Liver (tissue), 9 donors: ENCODE results near the gene CXCL16. TPM values are rescaled to one million over a fixed set of nuclear protein-coding genes. Genes with fewer than 3 reads are reported as not detected.
A peak's percentile ranks its signal among the peaks of the same experiment; 100 is the strongest.

Experiments
- DNase-seq: peaks from one replicate; pipeline ENCODE4 v3.0.0-alpha.2; 2017; ENCODE audit warnings: low spot score
- H3K27ac ChIP-seq, 2 donors: one replicate each; pipeline ENCODE4 v1.7.0; 2013; ENCODE audit warnings: inconsistent platforms in 2 of 2, low read length in 2 of 2, control low read depth in 1 of 2, low read depth in 1 of 2, mild to moderate bottlenecking in 1 of 2
- H3K27me3 ChIP-seq, 4 donors: one replicate each; pipeline versions ENCODE4 v1.6.1 to v1.7.0; 2013; ENCODE audit warnings: low read length in 3 of 4, inconsistent platforms in 1 of 4, mild to moderate bottlenecking in 1 of 4, moderate library complexity in 1 of 4; ENCODE audit not compliant: control insufficient read depth in 4 of 4, insufficient read depth in 4 of 4
- H3K36me3 ChIP-seq, 4 donors: one replicate each; pipeline versions ENCODE4 v1.6.1 to v1.7.0; 2013; ENCODE audit warnings: low read length in 3 of 4, mild to moderate bottlenecking in 3 of 4, low read depth in 1 of 4, moderate library complexity in 1 of 4; ENCODE audit not compliant: control insufficient read depth in 4 of 4, insufficient read depth in 3 of 4
- H3K4me1 ChIP-seq, 4 donors: one replicate each; pipeline versions ENCODE4 v1.6.1 to v1.7.0; 2013; ENCODE audit warnings: low read length in 3 of 4, mild to moderate bottlenecking in 3 of 4, moderate library complexity in 1 of 4; ENCODE audit not compliant: control insufficient read depth in 4 of 4, insufficient read depth in 4 of 4
- H3K4me3 ChIP-seq, 3 donors: one replicate each; pipeline versions ENCODE4 v1.6.1 to v1.7.0; 2013; ENCODE audit warnings: low read length in 3 of 3, control low read depth in 1 of 3, low read depth in 1 of 3, mild to moderate bottlenecking in 1 of 3
- H3K9ac ChIP-seq, 2 donors: one replicate each; pipeline ENCODE4 v1.7.0; 2013; ENCODE audit warnings: low read length in 2 of 2, mild to moderate bottlenecking in 2 of 2, moderate library complexity in 2 of 2, control low read depth in 1 of 2, low read depth in 1 of 2
- H3K9me3 ChIP-seq, 4 donors: one replicate each; pipeline versions ENCODE4 v1.6.1 to v1.7.0; 2013; ENCODE audit warnings: low read length in 3 of 4; ENCODE audit not compliant: control insufficient read depth in 4 of 4
- FOXA1 ChIP-seq: IDR thresholded peaks from 2 replicates; pipeline ENCODE4 v1.6.1; 2016; ENCODE audit warnings: antibody characterized with exemption
- FOXA2 ChIP-seq: IDR thresholded peaks from 2 replicates; pipeline ENCODE4 v1.6.1; 2016; ENCODE audit warnings: antibody characterized with exemption
- GABPA ChIP-seq, 2 donors: IDR thresholded peaks in 1 of 2; conservative IDR thresholded peaks in 1 of 2; 2 replicates each; pipeline ENCODE4 v1.6.1; 2016; ENCODE audit warnings: antibody characterized with exemption in 2 of 2, mild to moderate bottlenecking in 1 of 2, moderate library complexity in 1 of 2
- HNF4A ChIP-seq, 2 donors: conservative IDR thresholded peaks; 2 replicates each; pipeline ENCODE4 v1.6.1; 2016; ENCODE audit warnings: antibody characterized with exemption in 2 of 2, mild to moderate bottlenecking in 2 of 2
- HNF4G ChIP-seq: IDR thresholded peaks from 2 replicates; pipeline ENCODE4 v1.6.1; 2016; ENCODE audit warnings: antibody characterized with exemption
- JUND ChIP-seq, 2 donors: IDR thresholded peaks; 2 replicates each; pipeline ENCODE4 v1.6.1; 2016; ENCODE audit warnings: antibody characterized with exemption in 2 of 2
- NR2F2 ChIP-seq: IDR thresholded peaks from 2 replicates; pipeline ENCODE4 v1.6.1; 2016; ENCODE audit warnings: antibody characterized with exemption
- RXRA ChIP-seq, 2 donors: IDR thresholded peaks; 2 replicates each; pipeline ENCODE4 v1.6.1; 2017 to 2018; ENCODE audit warnings: antibody characterized with exemption in 2 of 2, mild to moderate bottlenecking in 1 of 2
- SP1 ChIP-seq: IDR thresholded peaks from 2 replicates; pipeline ENCODE4 v1.6.1; 2018; ENCODE audit warnings: antibody characterized with exemption, mild to moderate bottlenecking
- TAF1 ChIP-seq: conservative IDR thresholded peaks from 2 replicates; pipeline ENCODE4 v1.6.1; 2016; ENCODE audit warnings: antibody characterized with exemption, mild to moderate bottlenecking
- YY1 ChIP-seq: IDR thresholded peaks from 2 replicates; pipeline ENCODE4 v1.6.1; 2016; ENCODE audit warnings: antibody characterized with exemption, mild to moderate bottlenecking
- WGBS: extraction: QIAGEN DNeasy Blood & Tissue Kit; methylation state at CpG from one replicate; pipeline ENCODE4 v1.1.7; 2013; 5-methylcytosine and 5-hydroxymethylcytosine counted together
- polyA plus RNA-seq, 2 donors: library from polyadenylated mRNA; stranded (reverse) in 1 of 2; unstranded in 1 of 2; fragments of 200-250 nt in 1 of 2; fragments of >200 nt in 1 of 2; fragmentation: Nextera tagmentation in 1 of 2; extraction: Ambion mirVana in 1 of 2; gene quantifications; one replicate each; pipeline versions ENCODE4 v1.2.1 to v1.2.3, GENCODE V29; 2013 to 2015
- total RNA-seq, 2 donors: library from RNA; depleted of rRNA; stranded (reverse); fragments of >200 nt; gene quantifications; one replicate each; pipeline ENCODE4 v1.2.3, GENCODE V29; 2014
- TF ChIP-seq, protein P1 (sequence below): fragments of 150-350 bp; IDR thresholded peaks from 2 replicates; pipeline ENCODE4 v1.5.1; 2017; ENCODE audit warnings: improper control_type of control experiment, low read depth, low read length; ENCODE audit not compliant: missing input control
- TF ChIP-seq, protein P2 (sequence below): IDR thresholded peaks from 2 replicates; pipeline ENCODE4 v1.6.1; 2016; ENCODE audit warnings: antibody characterized with exemption
- TF ChIP-seq, protein P3 (sequence below): IDR thresholded peaks from 2 replicates; pipeline ENCODE4 v1.6.1; 2016; ENCODE audit warnings: antibody characterized with exemption
- TF ChIP-seq, protein P4 (sequence below): IDR thresholded peaks from 2 replicates; pipeline ENCODE4 v1.6.1; 2016; ENCODE audit warnings: antibody characterized with exemption
- TF ChIP-seq, protein P5 (sequence below): IDR thresholded peaks from 2 replicates; pipeline ENCODE4 v1.6.1; 2016; ENCODE audit warnings: antibody characterized with exemption, mild to moderate bottlenecking
- donor health status: healthy.
- donor health status: healthy.
- donor health status: healthy.
- donor health status: healthy.
- donor health status: healthy.

Gene CXCL16
- total and polyA plus RNA-seq, 4 donors: 10.7 to 41.1 (median 16.1) TPM

DNA sequence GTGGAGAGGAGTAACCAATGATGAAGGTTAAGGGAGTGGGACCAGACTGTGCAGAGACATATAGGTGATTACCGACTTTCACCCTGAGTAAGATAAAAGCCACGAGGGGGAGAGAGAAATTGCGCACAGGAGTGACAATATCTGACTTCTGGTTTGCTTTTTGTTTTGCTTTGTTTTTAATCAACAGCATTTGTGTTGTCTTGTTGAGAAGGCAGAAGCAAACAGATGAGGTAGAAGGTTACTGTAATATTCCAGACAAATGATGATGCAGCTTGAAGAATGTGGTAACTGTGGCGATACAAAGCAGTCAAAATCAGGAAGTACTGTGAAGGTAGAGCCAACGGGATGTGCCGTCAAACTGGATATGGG is 43.3 kb downstream of the CXCL16 start:
- H3K27me3 ChIP-seq: no peaks in the 10 kb centered on the region
- peak overlapping the region in 1 of 2 donors; percentile 54 for H3K27ac ChIP-seq
- no peaks in the 10 kb centered on the region for H3K9me3 ChIP-seq
- no peak for DNase-seq
- 77% methylated on average over 6 of the region's 6 CpGs for WGBS
- H3K4me1 ChIP-seq: peaks cover 0 to 6% (median 4%) of the 10 kb centered on the region in 4 donors
- no peak overlapping the region for H3K4me3 ChIP-seq
- TF ChIP-seq HNF4G (no peak), SP1 (no peak), FOXA2 (no peak), JUND (IDR thresholded peaks at IDR 0.05) (no peak), TAF1 (no peak), GABPA (IDR thresholded peaks at IDR 0.05 in 1 of 2, conservative IDR thresholded peaks at IDR 0.05 in 1 of 2) (no peak), RXRA (IDR thresholded peaks at IDR 0.05) (no peak)
- TF ChIP-seq, protein P1, sequence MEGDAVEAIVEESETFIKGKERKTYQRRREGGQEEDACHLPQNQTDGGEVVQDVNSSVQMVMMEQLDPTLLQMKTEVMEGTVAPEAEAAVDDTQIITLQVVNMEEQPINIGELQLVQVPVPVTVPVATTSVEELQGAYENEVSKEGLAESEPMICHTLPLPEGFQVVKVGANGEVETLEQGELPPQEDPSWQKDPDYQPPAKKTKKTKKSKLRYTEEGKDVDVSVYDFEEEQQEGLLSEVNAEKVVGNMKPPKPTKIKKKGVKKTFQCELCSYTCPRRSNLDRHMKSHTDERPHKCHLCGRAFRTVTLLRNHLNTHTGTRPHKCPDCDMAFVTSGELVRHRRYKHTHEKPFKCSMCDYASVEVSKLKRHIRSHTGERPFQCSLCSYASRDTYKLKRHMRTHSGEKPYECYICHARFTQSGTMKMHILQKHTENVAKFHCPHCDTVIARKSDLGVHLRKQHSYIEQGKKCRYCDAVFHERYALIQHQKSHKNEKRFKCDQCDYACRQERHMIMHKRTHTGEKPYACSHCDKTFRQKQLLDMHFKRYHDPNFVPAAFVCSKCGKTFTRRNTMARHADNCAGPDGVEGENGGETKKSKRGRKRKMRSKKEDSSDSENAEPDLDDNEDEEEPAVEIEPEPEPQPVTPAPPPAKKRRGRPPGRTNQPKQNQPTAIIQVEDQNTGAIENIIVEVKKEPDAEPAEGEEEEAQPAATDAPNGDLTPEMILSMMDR: no peak
- TF ChIP-seq, protein P2, sequence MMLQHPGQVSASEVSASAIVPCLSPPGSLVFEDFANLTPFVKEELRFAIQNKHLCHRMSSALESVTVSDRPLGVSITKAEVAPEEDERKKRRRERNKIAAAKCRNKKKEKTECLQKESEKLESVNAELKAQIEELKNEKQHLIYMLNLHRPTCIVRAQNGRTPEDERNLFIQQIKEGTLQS: no peak
- TF ChIP-seq, protein P3, sequence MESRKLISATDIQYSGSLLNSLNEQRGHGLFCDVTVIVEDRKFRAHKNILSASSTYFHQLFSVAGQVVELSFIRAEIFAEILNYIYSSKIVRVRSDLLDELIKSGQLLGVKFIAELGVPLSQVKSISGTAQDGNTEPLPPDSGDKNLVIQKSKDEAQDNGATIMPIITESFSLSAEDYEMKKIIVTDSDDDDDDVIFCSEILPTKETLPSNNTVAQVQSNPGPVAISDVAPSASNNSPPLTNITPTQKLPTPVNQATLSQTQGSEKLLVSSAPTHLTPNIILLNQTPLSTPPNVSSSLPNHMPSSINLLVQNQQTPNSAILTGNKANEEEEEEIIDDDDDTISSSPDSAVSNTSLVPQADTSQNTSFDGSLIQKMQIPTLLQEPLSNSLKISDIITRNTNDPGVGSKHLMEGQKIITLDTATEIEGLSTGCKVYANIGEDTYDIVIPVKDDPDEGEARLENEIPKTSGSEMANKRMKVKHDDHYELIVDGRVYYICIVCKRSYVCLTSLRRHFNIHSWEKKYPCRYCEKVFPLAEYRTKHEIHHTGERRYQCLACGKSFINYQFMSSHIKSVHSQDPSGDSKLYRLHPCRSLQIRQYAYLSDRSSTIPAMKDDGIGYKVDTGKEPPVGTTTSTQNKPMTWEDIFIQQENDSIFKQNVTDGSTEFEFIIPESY: no peak
- TF ChIP-seq, protein P4, sequence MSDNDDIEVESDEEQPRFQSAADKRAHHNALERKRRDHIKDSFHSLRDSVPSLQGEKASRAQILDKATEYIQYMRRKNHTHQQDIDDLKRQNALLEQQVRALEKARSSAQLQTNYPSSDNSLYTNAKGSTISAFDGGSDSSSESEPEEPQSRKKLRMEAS: no peak
- TF ChIP-seq, protein P5, sequence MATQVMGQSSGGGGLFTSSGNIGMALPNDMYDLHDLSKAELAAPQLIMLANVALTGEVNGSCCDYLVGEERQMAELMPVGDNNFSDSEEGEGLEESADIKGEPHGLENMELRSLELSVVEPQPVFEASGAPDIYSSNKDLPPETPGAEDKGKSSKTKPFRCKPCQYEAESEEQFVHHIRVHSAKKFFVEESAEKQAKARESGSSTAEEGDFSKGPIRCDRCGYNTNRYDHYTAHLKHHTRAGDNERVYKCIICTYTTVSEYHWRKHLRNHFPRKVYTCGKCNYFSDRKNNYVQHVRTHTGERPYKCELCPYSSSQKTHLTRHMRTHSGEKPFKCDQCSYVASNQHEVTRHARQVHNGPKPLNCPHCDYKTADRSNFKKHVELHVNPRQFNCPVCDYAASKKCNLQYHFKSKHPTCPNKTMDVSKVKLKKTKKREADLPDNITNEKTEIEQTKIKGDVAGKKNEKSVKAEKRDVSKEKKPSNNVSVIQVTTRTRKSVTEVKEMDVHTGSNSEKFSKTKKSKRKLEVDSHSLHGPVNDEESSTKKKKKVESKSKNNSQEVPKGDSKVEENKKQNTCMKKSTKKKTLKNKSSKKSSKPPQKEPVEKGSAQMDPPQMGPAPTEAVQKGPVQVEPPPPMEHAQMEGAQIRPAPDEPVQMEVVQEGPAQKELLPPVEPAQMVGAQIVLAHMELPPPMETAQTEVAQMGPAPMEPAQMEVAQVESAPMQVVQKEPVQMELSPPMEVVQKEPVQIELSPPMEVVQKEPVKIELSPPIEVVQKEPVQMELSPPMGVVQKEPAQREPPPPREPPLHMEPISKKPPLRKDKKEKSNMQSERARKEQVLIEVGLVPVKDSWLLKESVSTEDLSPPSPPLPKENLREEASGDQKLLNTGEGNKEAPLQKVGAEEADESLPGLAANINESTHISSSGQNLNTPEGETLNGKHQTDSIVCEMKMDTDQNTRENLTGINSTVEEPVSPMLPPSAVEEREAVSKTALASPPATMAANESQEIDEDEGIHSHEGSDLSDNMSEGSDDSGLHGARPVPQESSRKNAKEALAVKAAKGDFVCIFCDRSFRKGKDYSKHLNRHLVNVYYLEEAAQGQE: no peak
- peaks cover 0 to 7% (median 1%) of the 10 kb centered on the region in 4 donors for H3K36me3 ChIP-seq
- H3K9ac ChIP-seq: no peak overlapping the region

DNA sequence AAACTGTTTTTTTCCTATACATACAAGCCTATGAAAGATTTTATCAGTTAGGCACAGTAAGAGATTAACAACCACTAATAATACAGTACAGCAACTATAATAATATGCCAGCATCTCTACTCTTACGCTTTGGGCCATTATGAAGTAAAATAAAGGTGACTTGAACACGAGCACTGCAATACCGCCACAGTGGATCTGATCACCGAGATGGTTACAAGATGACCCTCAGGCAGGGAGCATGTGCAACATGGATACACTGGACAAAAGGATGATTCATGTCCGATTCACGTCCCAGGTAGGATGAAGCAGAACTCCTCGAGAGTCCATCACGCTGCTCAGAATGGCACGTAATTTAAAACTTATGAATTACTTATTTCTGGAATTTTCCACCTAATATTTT is 46.3 kb downstream of the CXCL16 start:
- DNase-seq: no peak
- WGBS: 87% methylated on average over 9 of the region's 9 CpGs

More for the DNA sequence above, 46.3 kb downstream of the CXCL16 start:
- H3K9ac ChIP-seq: no peak overlapping the region
- H3K9me3 ChIP-seq: no peaks in the 10 kb centered on the region
- no peak overlapping the region for H3K27ac ChIP-seq
- H3K36me3 ChIP-seq: peaks cover 2 to 13% (median 7%) of the 10 kb centered on the region in 4 donors
- peaks cover 0 to 4% (median 1%) of the 10 kb centered on the region in 4 donors for H3K4me1 ChIP-seq
- no peak for TF ChIP-seq HNF4A (conservative IDR thresholded peaks at IDR 0.05)
- TF ChIP-seq GABPA (IDR thresholded peaks at IDR 0.05 in 1 of 2, conservative IDR thresholded peaks at IDR 0.05 in 1 of 2): no peak
- no peak for TF ChIP-seq HNF4G
- TF ChIP-seq NR2F2: no peak
- no peak for TF ChIP-seq JUND (IDR thresholded peaks at IDR 0.05)
- no peak for TF ChIP-seq YY1
- TF ChIP-seq FOXA1: no peak
- TF ChIP-seq, protein P4: no peak
- no peak for TF ChIP-seq TAF1
- no peak for TF ChIP-seq FOXA2
- TF ChIP-seq, protein P2: no peak
- no peaks in the 10 kb centered on the region for H3K27me3 ChIP-seq
- H3K4me3 ChIP-seq: no peak overlapping the region
